Endodermal cell (in vitro differentiated cells): Measurements from ENCODE around the gene TMEM87A. TPM values are rescaled to one million over a fixed set of nuclear protein-coding genes. Genes with fewer than 3 reads are reported as not detected.
"Not testable (repeated sequence)": the region's sequence is repeated elsewhere in the genome, so short reads cannot be mapped to it uniquely, and the experiment has no call there.

ENCODE experiments used
- DNase-seq: peaks from one replicate; pipeline ENCODE4 v3.0.0-alpha.2; 2017
- H3K27ac ChIP-seq: 2 replicates; pipeline ENCODE4 v1.5.1; 2013; ENCODE audit warnings: mild to moderate bottlenecking, low read depth, low read length, moderate library complexity
- H3K27me3 ChIP-seq: 2 replicates; pipeline ENCODE4 v1.6.1; 2013; ENCODE audit warnings: mild to moderate bottlenecking, low read length, moderate library complexity; ENCODE audit not compliant: insufficient read depth, control insufficient read depth, poor library complexity, severe bottlenecking
- H3K36me3 ChIP-seq: 2 replicates; pipeline ENCODE4 v1.7.0; 2013; ENCODE audit warnings: mild to moderate bottlenecking, low read length, moderate library complexity; ENCODE audit not compliant: control insufficient read depth, insufficient read depth
- H3K4me1 ChIP-seq: one replicate; pipeline ENCODE4 v1.7.0; 2013; ENCODE audit warnings: low read length; ENCODE audit not compliant: control insufficient read depth, insufficient read depth
- H3K4me3 ChIP-seq: 2 replicates; pipeline ENCODE4 v1.5.1; 2013; ENCODE audit warnings: mild to moderate bottlenecking, low read length, moderate library complexity
- H3K9ac ChIP-seq: 2 replicates; pipeline ENCODE4 v1.6.1; 2013; ENCODE audit warnings: mild to moderate bottlenecking, low read length, moderate library complexity; ENCODE audit not compliant: poor library complexity, severe bottlenecking; ENCODE audit errors: extremely low read depth
- H3K9me3 ChIP-seq: 2 replicates; pipeline ENCODE4 v1.6.1; 2013; ENCODE audit warnings: mild to moderate bottlenecking, low read length, moderate library complexity; ENCODE audit not compliant: control insufficient read depth
- H3K27ac Mint-ChIP-seq: 2 replicates; pipeline ENCODE4 v1.8.0; 2020; ENCODE audit warnings: mixed read lengths
- H3K27me3 Mint-ChIP-seq: 2 replicates; pipeline ENCODE4 v1.8.0; 2021; ENCODE audit warnings: mild to moderate bottlenecking, mixed read lengths; ENCODE audit not compliant: insufficient read depth
- H3K36me3 Mint-ChIP-seq: 2 replicates; pipeline ENCODE4 v1.8.0; 2020; ENCODE audit warnings: low read depth, mixed read lengths
- H3K4me1 Mint-ChIP-seq: 2 replicates; pipeline ENCODE4 v1.8.0; 2020; ENCODE audit warnings: mixed read lengths
- H3K4me3 Mint-ChIP-seq: 2 replicates; pipeline ENCODE4 v1.8.0; 2020; ENCODE audit warnings: mild to moderate bottlenecking, moderate library complexity, mixed read lengths
- H3K9me3 Mint-ChIP-seq: 2 replicates; pipeline ENCODE4 v1.8.0; 2020; ENCODE audit warnings: mild to moderate bottlenecking, mixed read lengths
- CTCF ChIP-seq: fragments of 200-600 bp; sonication (generic); conservative IDR thresholded peaks from 2 replicates; pipeline ENCODE4 v1.5.0; 2021; ENCODE audit warnings: antibody characterized with exemption, mild to moderate bottlenecking
- WGBS, 2 experiments: methylation state at CpG; one replicate each; pipeline versions ENCODE4 v1.1.5 to v1.1.7; 2013; ENCODE audit warnings: missing lambda C conversion rate in 2 of 2, mixed read lengths in 1 of 2; ENCODE audit not compliant: insufficient coverage in 1 of 2, insufficient read length in 1 of 2; 5-methylcytosine and 5-hydroxymethylcytosine counted together
- long read RNA-seq, 4 experiments: library from polyadenylated mRNA in 2 of 4; library from RNA in 1 of 4; library from capped mRNA in 1 of 4; stranded (forward) in 3 of 4; unstranded in 1 of 4; transcript quantifications; one replicate each; pipeline ENCODE4 v2.0.0, GENCODE V29; 2020 to 2021; ENCODE audit warnings: inconsistent platforms in 1 of 4
- polyA plus RNA-seq, 2 experiments: library from polyadenylated mRNA; stranded (reverse); fragments of 50-300 nt; gene quantifications; one replicate each; pipeline ENCODE4 v1.2.3, GENCODE V29; 2013
- total RNA-seq, 2 donors: library from RNA; stranded (reverse); fragmentation: NEBNext Ultra II Directional in 1 of 2; extraction: Animal tissue kit (Norgen Biotek cat#: 25700) in 1 of 2; gene quantifications; 2 replicates in 1 of 2; 3 replicates in 1 of 2; pipeline ENCODE4 v1.2.1, GENCODE V29; 2021

The TMEM87A gene
- total RNA-seq = 10 to 100 TPM; 33.7 to 37.4 TPM
- polyA plus RNA-seq (2013, experiment 1 of 2) = 38.8 TPM
- 37.3 TPM for polyA plus RNA-seq (2013, experiment 2 of 2)
- long read RNA-seq, experiment 1, partial matches to known transcripts = 4 of 8 reads
- long read RNA-seq, experiment 1, other reads (novel, unspliced or antisense) = 1 of 8 reads
- long read RNA-seq, experiment 2, transcript TMEM87A-202 (20 exons, 3,109 nt) = major isoform, 47 of 75 reads
- long read RNA-seq, experiment 2, partial matches to known transcripts = 8 of 75 reads
- long read RNA-seq, experiment 2, other reads (novel, unspliced or antisense) = 18 of 75 reads
- long read RNA-seq, experiment 3, transcript TMEM87A-203 (19 exons, 3,049 nt) = minor isoform, 7 of 266 reads
- long read RNA-seq, experiment 3, transcript TMEM87A-202 (20 exons, 3,109 nt) = major isoform, 175 of 266 reads
- long read RNA-seq, experiment 3, partial matches to known transcripts = 15 of 266 reads
- long read RNA-seq, experiment 3, other reads (novel, unspliced or antisense) = 65 of 266 reads
- long read RNA-seq, experiment 4, transcript TMEM87A-202 (20 exons, 3,109 nt) = major isoform, 50 of 80 reads
- long read RNA-seq, experiment 4, partial matches to known transcripts = 11 of 80 reads
- long read RNA-seq, experiment 4, other reads (novel, unspliced or antisense) = 14 of 80 reads

GRCh38 chr15:42272939-42273899, at the start of gene TMEM87A, which contains the start of gene GANC:
TMEM87A (minus strand) TSS chr15:42273433; CDS start chr15:42273398, 35 bp downstream.
GANC (plus strand) TSS chr15:42273201; CDS start chr15:42274482, 1,281 bp downstream.
- Mint-ChIP-seq H3K27me3 (no peaks in the 10 kb centered on the region), H3K9me3 (no peaks in the 10 kb centered on the region), H3K4me1 (peaks cover 28% of the 10 kb centered on the region), H3K27ac (peak within 1 kb of the TSS; percentile 99), H3K36me3 (peaks cover 30% of the 10 kb centered on the region), H3K4me3 (peak within 1 kb of the TSS; percentile 90)
- Histone ChIP-seq H3K4me3 (peak within 1 kb of the TSS; percentile 88), H3K4me1 (no peaks in the 10 kb centered on the region), H3K27ac (peak within 1 kb of the TSS; percentile 89), H3K27me3 (no peaks in the 10 kb centered on the region), H3K36me3 (peaks cover 10% of the 10 kb centered on the region), H3K9ac (peak within 1 kb of the TSS; percentile 83), H3K9me3 (no peaks in the 10 kb centered on the region)
- peak; percentile 99 for DNase-seq
- no peak for TF ChIP-seq CTCF
- 0 to 1% methylated on average over 36 to 52 of the region's 52 CpGs for WGBS, 2 experiments

GRCh38 chr15:42319206-42319605, 46.0 kb upstream of the TMEM87A start:
- Histone ChIP-seq H3K9me3 (no peaks in the 10 kb centered on the region), H3K4me1 (no peaks in the 10 kb centered on the region), H3K36me3 (no peaks in the 10 kb centered on the region), H3K4me3 (no peak overlapping the region), H3K27me3 (no peaks in the 10 kb centered on the region), H3K27ac (no peak overlapping the region), H3K9ac (no peak overlapping the region)
- Mint-ChIP-seq H3K27me3 (no peaks in the 10 kb centered on the region), H3K4me3 (no peak overlapping the region), H3K27ac (no peak overlapping the region), H3K36me3 (no peaks in the 10 kb centered on the region), H3K9me3 (no peaks in the 10 kb centered on the region), H3K4me1 (no peaks in the 10 kb centered on the region)
- TF ChIP-seq CTCF = no peak
- WGBS, 2 experiments = 98 to 100% methylated on average over 2 of the region's 2 CpGs
- DNase-seq = no peak

- not testable (repeated sequence) for DNase-seq, H3K4me1 ChIP-seq, H3K27ac ChIP-seq, H3K4me3 ChIP-seq, H3K9me3 ChIP-seq, H3K4me3 Mint-ChIP-seq, H3K27me3 ChIP-seq, H3K36me3 ChIP-seq, H3K36me3 Mint-ChIP-seq, H3K4me1 Mint-ChIP-seq, H3K9me3 Mint-ChIP-seq, H3K9ac ChIP-seq, H3K27me3 Mint-ChIP-seq
- 63 to 75% methylated on average over 3 to 11 of the region's 11 CpGs for WGBS, 2 experiments
- peak overlapping the region; percentile 11 for H3K27ac Mint-ChIP-seq
Observed at GRCh38 chr15:42316282-42316805, 43.1 kb upstream of the TMEM87A start.
